HG03064 (cell line): Measurements from ENCODE around the gene TBC1D22A.

Experiments used
- ATAC-seq: cut with Tn5 transposase; IDR thresholded peaks from one replicate; pipeline ENCODE4 v1.9.1; 2021; ENCODE audit warnings: low read depth; ENCODE audit not compliant: unreplicated experiment

TBC1D22A gene

DNA sequence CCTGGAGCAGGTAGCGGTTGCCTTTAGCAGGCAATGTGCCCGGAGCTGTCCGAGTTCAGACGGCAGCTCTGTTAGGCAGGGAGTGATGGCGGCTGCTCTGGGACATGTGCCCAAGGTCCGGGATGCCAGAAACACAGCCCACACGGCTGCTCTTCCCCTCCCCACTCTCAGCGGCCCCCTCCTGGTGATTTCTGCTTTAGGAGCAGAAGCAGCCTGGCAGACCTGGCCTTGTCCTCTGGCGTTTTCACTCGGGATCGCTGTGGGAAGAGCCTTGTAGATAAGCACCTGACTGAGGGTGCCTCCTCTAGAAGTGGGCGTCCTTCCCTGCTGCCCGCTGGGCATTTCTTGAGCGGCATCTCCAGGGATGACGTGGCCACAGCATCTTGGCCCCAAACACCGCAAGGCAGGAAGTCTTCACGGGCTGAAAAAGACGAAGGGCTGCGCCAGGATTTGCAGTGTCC, 392.2 kb downstream of the TBC1D22A start:
- no peak for ATAC-seq

GRCh38 chr22:47155131-47155885, 392.9 kb downstream of the TBC1D22A start:
- ATAC-seq: no peak

DNA sequence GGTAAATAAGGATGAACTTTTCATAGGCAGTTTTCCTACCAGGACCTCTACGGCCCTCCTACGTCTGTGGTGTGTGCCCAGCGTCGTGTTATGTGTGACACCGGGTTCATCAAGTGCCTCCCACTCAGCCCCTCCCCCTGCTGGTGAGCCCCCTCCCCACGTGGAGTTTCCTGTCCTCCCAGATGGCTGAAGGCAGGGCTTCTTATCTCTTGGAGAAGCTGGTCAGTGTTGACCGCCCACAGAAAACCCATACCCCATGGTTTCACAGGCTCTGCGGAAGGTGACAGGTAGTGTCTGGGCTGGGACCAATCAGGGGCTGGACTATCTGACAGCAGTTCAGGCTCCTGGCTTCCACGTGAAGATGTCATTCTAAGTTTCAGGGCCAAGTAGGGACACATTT, 393.5 kb downstream of the TBC1D22A start:
- ATAC-seq: no peak

GRCh38 chr22:47156352-47157092, 394.1 kb downstream of the TBC1D22A start:
- ATAC-seq: no peak

GRCh38 chr22:47157093-47157420, 394.6 kb downstream of the TBC1D22A start:
- no peak for ATAC-seq

- no peak for ATAC-seq
Observed at GRCh38 chr22:47157486-47158270, 395.2 kb downstream of the TBC1D22A start.

DNA sequence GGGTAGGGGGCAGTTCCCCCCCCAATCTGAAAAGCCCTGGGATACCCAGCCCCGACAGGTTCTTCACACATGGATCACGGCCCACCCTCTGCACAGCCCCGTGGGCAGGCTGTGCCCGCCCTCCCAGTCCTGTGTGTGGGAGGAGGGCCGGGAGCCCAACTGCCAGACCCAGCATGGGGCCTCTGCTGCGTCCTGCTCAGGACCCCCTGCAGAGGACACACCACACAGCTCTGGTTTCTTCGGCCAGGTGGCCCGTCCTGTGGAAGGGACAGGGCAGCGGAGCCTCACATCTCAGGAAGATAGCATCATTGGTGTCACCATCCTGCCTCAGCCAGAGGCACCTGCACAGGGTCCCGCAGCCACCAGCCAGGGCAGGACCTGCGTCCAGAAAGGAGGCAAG, 396.0 kb downstream of the TBC1D22A start:
- no peak for ATAC-seq

GRCh38 chr22:47159592-47159991, 397.1 kb downstream of the TBC1D22A start:
- no peak for ATAC-seq

DNA sequence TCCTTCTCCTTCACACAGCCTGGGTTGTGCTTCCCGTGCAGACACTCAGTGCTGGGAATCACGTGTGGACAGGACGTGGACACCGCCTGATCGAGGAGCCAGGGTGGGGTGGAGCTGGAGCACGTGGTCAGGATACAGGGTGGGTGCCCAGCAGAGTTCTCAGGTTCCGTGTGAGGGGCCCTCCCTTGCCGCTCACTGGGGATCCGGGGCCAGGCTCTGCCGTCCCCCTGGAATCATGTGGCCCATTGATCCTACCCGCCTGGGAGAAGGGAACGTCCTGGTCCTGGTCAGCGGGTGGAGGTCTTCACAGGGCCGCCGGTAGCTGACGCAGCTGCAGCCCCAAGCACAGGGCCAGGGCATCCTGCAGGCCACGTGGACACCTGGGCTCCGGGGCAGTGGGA, 397.7 kb downstream of the TBC1D22A start:
- no peak for ATAC-seq

- no peak for ATAC-seq
Observed at GRCh38 chr22:47160781-47161520, 398.5 kb downstream of the TBC1D22A start.

DNA sequence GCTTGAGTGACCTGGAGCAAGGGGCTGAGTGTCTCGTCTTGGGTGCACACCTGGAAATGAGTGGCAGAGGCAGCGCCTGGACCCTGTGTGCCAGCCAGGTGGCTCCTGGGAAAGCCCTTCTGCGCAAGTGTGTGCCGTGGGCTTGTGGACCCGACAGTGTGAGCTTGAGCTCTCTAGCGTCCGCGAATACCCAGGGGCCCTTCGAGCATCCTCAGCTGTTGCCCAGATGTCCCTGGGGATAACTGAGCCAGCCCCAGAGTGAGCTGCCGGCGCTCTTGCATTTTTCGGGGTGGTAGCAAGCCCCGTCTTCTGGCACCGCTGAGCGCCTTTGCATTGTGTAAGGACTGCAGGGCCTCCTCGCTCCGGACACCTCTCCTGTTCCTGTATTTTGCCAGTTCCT, 399.2 kb downstream of the TBC1D22A start:
- no peak for ATAC-seq

GRCh38 chr22:47162865-47163264, 400.4 kb downstream of the TBC1D22A start:
- ATAC-seq: no peak

- no peak for ATAC-seq
Observed at GRCh38 chr22:47163481-47163855, 401.0 kb downstream of the TBC1D22A start.

- no peak for ATAC-seq
Observed at GRCh38 chr22:47163856-47164513, 401.5 kb downstream of the TBC1D22A start.

GRCh38 chr22:47164514-47165337, 402.3 kb downstream of the TBC1D22A start:
- ATAC-seq: no peak

- ATAC-seq: no peak
Observed at GRCh38 chr22:47165338-47166032, 403.0 kb downstream of the TBC1D22A start.

GRCh38 chr22:47166033-47166404, 403.6 kb downstream of the TBC1D22A start:
- no peak for ATAC-seq

GRCh38 chr22:47166446-47167016, 404.1 kb downstream of the TBC1D22A start:
- ATAC-seq: no peak
